A549 (cell line): ENCODE data around the gene HSFX2.

ENCODE experiments used
- CEBPB ChIP-seq, 2 experiments: fragments of >200 bp in 1 of 2; sonication (Bioruptor Twin) in 1 of 2; formaldehyde crosslinking in 1 of 2; IDR thresholded peaks; 2 replicates each; pipeline ENCODE4 v1.6.1; 2012 to 2016
- CTCF ChIP-seq: fragments of >200 bp; sonication (Bioruptor Twin); formaldehyde crosslinking; IDR thresholded peaks from 3 replicates; pipeline ENCODE4 v1.5.1; 2016
- ELK1 ChIP-seq: fragments of 150-350 bp; IDR thresholded peaks from 2 replicates; pipeline ENCODE4 v1.6.1; 2014; ENCODE audit warnings: low read depth, mild to moderate bottlenecking, low read length
- KDM5A ChIP-seq: fragments of 200-600 bp; sonication (generic); IDR thresholded peaks from 2 replicates; pipeline ENCODE4 v1.6.1; 2016; ENCODE audit warnings: antibody characterized with exemption, mild to moderate bottlenecking
- MAX ChIP-seq: IDR thresholded peaks from 2 replicates; pipeline ENCODE4 v1.6.1; 2012
- NPAS2 ChIP-seq: fragments of 250-450 bp; sonication (Bioruptor Pico); IDR thresholded peaks from 2 replicates; pipeline ENCODE4 v1.8.0; 2022; ENCODE audit warnings: mild to moderate bottlenecking, moderate library complexity, borderline replicate concordance
- PBX3 ChIP-seq: IDR thresholded peaks from 2 replicates; pipeline ENCODE4 v1.6.1; 2012
- PHF8 ChIP-seq: fragments of 200-600 bp; sonication (generic); IDR thresholded peaks from 2 replicates; pipeline ENCODE4 v1.6.1; 2016; ENCODE audit warnings: low read depth, mild to moderate bottlenecking, antibody characterized with exemption, moderate library complexity, borderline replicate concordance

GRCh38 chrX:149629730-149630387 is 34.7 kb upstream of the HSFX2 start:
- TF ChIP-seq CTCF (no peak), MAX (no peak), CEBPB (IDR thresholded peaks at IDR 0.05) (no peak), PBX3 (no peak), PHF8 (no peak), ELK1 (no peak), NPAS2 (CRISPR knock-in tag) (no peak), KDM5A (no peak)
